H9 (cell line): ENCODE measurements around the gene GRIK3. TPM values are rescaled to one million over a fixed set of nuclear protein-coding genes. Genes with fewer than 3 reads are reported as not detected.

Experiments used
- DNase-seq: peaks from one replicate; pipeline ENCODE4 v3.0.0-alpha.2; 2017
- H2AFZ ChIP-seq: one replicate; pipeline ENCODE4 v1.6.1; 2013; ENCODE audit warnings: mild to moderate bottlenecking, low read length, control low read depth, moderate library complexity
- H2AK5ac ChIP-seq: 2 replicates; pipeline ENCODE4 v1.6.1; 2013; ENCODE audit warnings: low read length, control low read depth, mixed read lengths; ENCODE audit not compliant: insufficient read length
- H2BK120ac ChIP-seq: one replicate; pipeline ENCODE4 v1.6.1; 2013; ENCODE audit warnings: low read depth, mild to moderate bottlenecking, low read length, control low read depth, inconsistent platforms; ENCODE audit not compliant: poor library complexity, severe bottlenecking
- H2BK12ac ChIP-seq: 2 replicates; pipeline ENCODE4 v1.6.1; 2013; ENCODE audit warnings: low read length, control low read depth, mixed read lengths, low read depth; ENCODE audit not compliant: insufficient read length
- H2BK15ac ChIP-seq: 2 replicates; pipeline ENCODE4 v1.6.1; 2013; ENCODE audit warnings: low read depth, low read length, control low read depth
- H2BK20ac ChIP-seq: one replicate; pipeline ENCODE4 v1.6.1; 2013; ENCODE audit warnings: low read depth, mild to moderate bottlenecking, low read length, control low read depth, inconsistent platforms; ENCODE audit not compliant: poor library complexity, severe bottlenecking
- H2BK5ac ChIP-seq: 2 replicates; pipeline ENCODE4 v1.6.1; 2013; ENCODE audit warnings: low read length, control low read depth, mixed read lengths; ENCODE audit not compliant: insufficient read length
- H3K14ac ChIP-seq: 2 replicates; pipeline ENCODE4 v1.6.1; 2013; ENCODE audit warnings: low read length, control low read depth; ENCODE audit not compliant: insufficient read depth
- H3K18ac ChIP-seq: 2 replicates; pipeline ENCODE4 v1.6.1; 2013; ENCODE audit warnings: low read depth, mild to moderate bottlenecking, mixed read lengths, low read length, control low read depth; ENCODE audit not compliant: insufficient read length
- H3K23ac ChIP-seq: 2 replicates; pipeline ENCODE4 v1.6.1; 2013; ENCODE audit warnings: low read length, control low read depth, mixed read lengths, low read depth; ENCODE audit not compliant: insufficient read length
- H3K23me2 ChIP-seq: 2 replicates; pipeline ENCODE4 v1.6.1; 2013; ENCODE audit warnings: low read depth, mild to moderate bottlenecking, mixed read lengths, low read length, control low read depth; ENCODE audit not compliant: insufficient read length, poor library complexity, severe bottlenecking
- H3K27ac ChIP-seq: 2 replicates; pipeline ENCODE4 v1.5.1; 2013; ENCODE audit warnings: low read length, control low read depth, mixed read lengths, low read depth; ENCODE audit not compliant: insufficient read length
- H3K27me3 ChIP-seq: 2 replicates; pipeline ENCODE4 v1.6.1; 2013; ENCODE audit warnings: low read length, control low read depth, inconsistent platforms; ENCODE audit not compliant: insufficient read depth
- H3K4ac ChIP-seq: 2 replicates; pipeline ENCODE4 v1.6.1; 2013; ENCODE audit warnings: low read depth, mild to moderate bottlenecking, control low read depth, inconsistent platforms, low read length, moderate library complexity
- H3K4me1 ChIP-seq: 2 replicates; pipeline ENCODE4 v1.6.1; 2013; ENCODE audit warnings: low read length, control low read depth, inconsistent platforms; ENCODE audit not compliant: insufficient read depth
- H3K4me2 ChIP-seq: 2 replicates; pipeline ENCODE4 v1.6.1; 2013; ENCODE audit warnings: low read length, control low read depth, mixed read lengths; ENCODE audit not compliant: insufficient read length, insufficient read depth
- H3K56ac ChIP-seq: 2 replicates; pipeline ENCODE4 v1.6.1; 2013; ENCODE audit warnings: low read depth, mild to moderate bottlenecking, mixed read lengths, low read length, control low read depth; ENCODE audit not compliant: insufficient read length
- H3K79me1 ChIP-seq: 2 replicates; pipeline ENCODE4 v1.6.1; 2013; ENCODE audit warnings: low read depth, mild to moderate bottlenecking, moderate library complexity, low read length, control low read depth, inconsistent platforms; ENCODE audit not compliant: insufficient read depth, poor library complexity, severe bottlenecking
- H3K79me2 ChIP-seq: 2 replicates; pipeline ENCODE4 v1.6.1; 2013; ENCODE audit warnings: low read length, control low read depth, inconsistent platforms; ENCODE audit not compliant: insufficient read depth
- H3K9ac ChIP-seq: 2 replicates; pipeline ENCODE4 v1.6.1; 2013; ENCODE audit warnings: low read length, control low read depth, mixed read lengths; ENCODE audit not compliant: insufficient read length; ENCODE audit errors: extremely low read depth
- H3K9me3 ChIP-seq: one replicate; pipeline ENCODE4 v1.6.1; 2013; ENCODE audit warnings: low read depth, low read length, inconsistent platforms; ENCODE audit not compliant: control insufficient read depth
- H3T11ph ChIP-seq: one replicate; pipeline ENCODE4 v1.6.1; 2013; ENCODE audit warnings: mild to moderate bottlenecking, low read length, control low read depth, inconsistent platforms
- H4K20me1 ChIP-seq: one replicate; pipeline ENCODE4 v1.6.1; 2013; ENCODE audit not compliant: control insufficient read depth, insufficient read length, insufficient read depth
- H4K5ac ChIP-seq: 2 replicates; pipeline ENCODE4 v1.6.1; 2013; ENCODE audit warnings: low read depth, mild to moderate bottlenecking, mixed read lengths, low read length, control low read depth; ENCODE audit not compliant: insufficient read length
- H4K8ac ChIP-seq: replicated peaks from 2 replicates; pipeline ENCODE4 v1.6.1; 2013; ENCODE audit warnings: low read length, control low read depth, mixed read lengths, low read depth; ENCODE audit not compliant: insufficient read length
- H4K91ac ChIP-seq: 2 replicates; pipeline ENCODE4 v1.6.1; 2013; ENCODE audit warnings: low read depth, mild to moderate bottlenecking, moderate library complexity, mixed read lengths, low read length, control low read depth; ENCODE audit not compliant: insufficient read length
- H3K27ac Mint-ChIP-seq, 3 experiments: 2 replicates in 2 of 3; 3 replicates in 1 of 3; pipeline ENCODE4 v1.8.0; 2020 to 2021; ENCODE audit warnings: mixed read lengths in 3 of 3, mild to moderate bottlenecking in 1 of 3, moderate library complexity in 1 of 3
- H3K27me3 Mint-ChIP-seq: 2 replicates; pipeline ENCODE4 v1.8.0; 2021; ENCODE audit warnings: low read depth, mild to moderate bottlenecking, moderate library complexity, mixed read lengths
- H3K36me3 Mint-ChIP-seq, 3 experiments: 2 replicates in 2 of 3; 3 replicates in 1 of 3; pipeline ENCODE4 v1.8.0; 2020 to 2021; ENCODE audit warnings: low read depth in 3 of 3, mixed read lengths in 3 of 3; ENCODE audit not compliant: insufficient read depth in 1 of 3
- H3K4me1 Mint-ChIP-seq, 2 experiments: 2 replicates each; pipeline ENCODE4 v1.8.0; 2020; ENCODE audit warnings: mixed read lengths in 2 of 2
- H3K4me3 Mint-ChIP-seq, 2 experiments: 2 replicates in 1 of 2; 3 replicates in 1 of 2; pipeline ENCODE4 v1.8.0; 2020 to 2021; ENCODE audit warnings: mild to moderate bottlenecking in 2 of 2, mixed read lengths in 2 of 2, moderate library complexity in 1 of 2
- H3K9me3 Mint-ChIP-seq, 2 experiments: 2 replicates in 1 of 2; 3 replicates in 1 of 2; pipeline ENCODE4 v1.8.0; 2020; ENCODE audit warnings: mild to moderate bottlenecking in 2 of 2, mixed read lengths in 2 of 2, moderate library complexity in 1 of 2
- WGBS: extraction: QIAGEN DNeasy Blood & Tissue Kit; methylation state at CpG from one replicate; pipeline ENCODE4 v1.1.7; 2013; ENCODE audit warnings: missing lambda C conversion rate, low lambda C conversion rate, mixed read lengths; ENCODE audit not compliant: insufficient read length; ENCODE audit errors: extremely low coverage; 5-methylcytosine and 5-hydroxymethylcytosine counted together
- total RNA-seq: library from RNA; stranded (reverse); gene quantifications from 2 replicates; pipeline ENCODE4 v1.2.1, GENCODE V29; 2021
- TF ChIP-seq, protein P1 (sequence below): fragments of 200-600 bp; sonication (generic); conservative IDR thresholded peaks from 3 replicates; pipeline ENCODE4 v1.8.0; 2021; ENCODE audit warnings: antibody characterized with exemption, mild to moderate bottlenecking

Gene GRIK3
- total RNA-seq, 1 experiment from 2014 or later = 1.7 TPM

GRCh38 chr1:36963006-36963405 lies 71.3 kb downstream of the GRIK3 start:
- Histone ChIP-seq H4K5ac (no peak overlapping the region), H3K79me2 (no peaks in the 10 kb centered on the region), H3K9ac (no peak overlapping the region), H2AK5ac (no peak overlapping the region), H4K20me1 (peaks cover 2% of the 10 kb centered on the region), H3K79me1 (no peaks in the 10 kb centered on the region), H4K8ac (no peak overlapping the region), H2BK120ac (no peak overlapping the region), H3K4me1 (no peaks in the 10 kb centered on the region), H3K27ac (no peak overlapping the region), H2BK5ac (no peak overlapping the region), H2BK12ac (no peak overlapping the region), H3K4ac (no peak overlapping the region), H4K91ac (no peak overlapping the region), H3K27me3 (no peaks in the 10 kb centered on the region), H3K23me2 (no peaks in the 10 kb centered on the region), H3K23ac (no peak overlapping the region), H3K56ac (no peak overlapping the region), H3T11ph (no peak overlapping the region), H2AFZ (no peak overlapping the region), H3K14ac (no peak overlapping the region), H3K9me3 (no peaks in the 10 kb centered on the region), H2BK15ac (no peak overlapping the region), H2BK20ac (no peak overlapping the region), H3K4me2 (no peak overlapping the region), H3K18ac (no peak overlapping the region)
- Mint-ChIP-seq H3K4me3 (no peak overlapping the region), H3K27me3 (peaks cover 16% of the 10 kb centered on the region), H3K36me3 (no peaks in the 10 kb centered on the region; a peak in 1 of 7 replicates), H3K4me1 (peaks cover 0 to 6% of the 10 kb centered on the region in 2 experiments; a peak in 1 of 4 replicates), H3K9me3 (no peaks in the 10 kb centered on the region), H3K27ac (no peak overlapping the region)
- WGBS = no CpG with 5 or more reads among the region's 11 CpGs
- TF ChIP-seq, protein P1, sequence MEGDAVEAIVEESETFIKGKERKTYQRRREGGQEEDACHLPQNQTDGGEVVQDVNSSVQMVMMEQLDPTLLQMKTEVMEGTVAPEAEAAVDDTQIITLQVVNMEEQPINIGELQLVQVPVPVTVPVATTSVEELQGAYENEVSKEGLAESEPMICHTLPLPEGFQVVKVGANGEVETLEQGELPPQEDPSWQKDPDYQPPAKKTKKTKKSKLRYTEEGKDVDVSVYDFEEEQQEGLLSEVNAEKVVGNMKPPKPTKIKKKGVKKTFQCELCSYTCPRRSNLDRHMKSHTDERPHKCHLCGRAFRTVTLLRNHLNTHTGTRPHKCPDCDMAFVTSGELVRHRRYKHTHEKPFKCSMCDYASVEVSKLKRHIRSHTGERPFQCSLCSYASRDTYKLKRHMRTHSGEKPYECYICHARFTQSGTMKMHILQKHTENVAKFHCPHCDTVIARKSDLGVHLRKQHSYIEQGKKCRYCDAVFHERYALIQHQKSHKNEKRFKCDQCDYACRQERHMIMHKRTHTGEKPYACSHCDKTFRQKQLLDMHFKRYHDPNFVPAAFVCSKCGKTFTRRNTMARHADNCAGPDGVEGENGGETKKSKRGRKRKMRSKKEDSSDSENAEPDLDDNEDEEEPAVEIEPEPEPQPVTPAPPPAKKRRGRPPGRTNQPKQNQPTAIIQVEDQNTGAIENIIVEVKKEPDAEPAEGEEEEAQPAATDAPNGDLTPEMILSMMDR = no peak
- no peak for DNase-seq
